Hepatocyte (in vitro differentiated cells): ENCODE results near the gene OOEP.

Experiments
- CTCF ChIP-seq: fragments of 200-600 bp; sonication (generic); IDR thresholded peaks from 2 replicates; pipeline ENCODE4 v1.5.1; 2016; ENCODE audit warnings: antibody characterized with exemption, mild to moderate bottlenecking; ENCODE audit not compliant: poor library complexity
- EZH2 ChIP-seq: fragments of 200-600 bp; sonication (generic); IDR thresholded peaks from 2 replicates; pipeline ENCODE4 v1.6.1; 2016; ENCODE audit warnings: antibody characterized with exemption, mild to moderate bottlenecking, borderline replicate concordance

GRCh38 chr6:73339340-73339739 is 30.4 kb downstream of the OOEP start:
- no peak for TF ChIP-seq CTCF
- TF ChIP-seq EZH2 = no peak
